H4 (cell line): ENCODE results near the gene CLDN22. TPM values are rescaled to one million over a fixed set of nuclear protein-coding genes. Genes with fewer than 3 reads are reported as not detected.

ENCODE experiments used
- DNase-seq: peaks from one replicate; pipeline ENCODE4 v3.0.0-alpha.2; 2015; ENCODE audit warnings: low spot score
- total RNA-seq: library from RNA; depleted of rRNA; stranded (reverse); fragments of >200 nt; shearing (Covaris generic); gene quantifications from 2 replicates; pipeline ENCODE4 v1.2.3, GENCODE V29; 2014

Gene CLDN22
- total RNA-seq, 1 experiment from 2014 or later: not detected

- no peak for DNase-seq
Observed at GRCh38 chr4:183321516-183321915, 1.4 kb upstream of the CLDN22 start.

- no peak for DNase-seq
Observed at GRCh38 chr4:183321079-183321478, 1.0 kb upstream of the CLDN22 start.

GRCh38 chr4:183318656-183319055 lies 1.4 kb downstream of the CLDN22 start:
- no peak for DNase-seq

DNA sequence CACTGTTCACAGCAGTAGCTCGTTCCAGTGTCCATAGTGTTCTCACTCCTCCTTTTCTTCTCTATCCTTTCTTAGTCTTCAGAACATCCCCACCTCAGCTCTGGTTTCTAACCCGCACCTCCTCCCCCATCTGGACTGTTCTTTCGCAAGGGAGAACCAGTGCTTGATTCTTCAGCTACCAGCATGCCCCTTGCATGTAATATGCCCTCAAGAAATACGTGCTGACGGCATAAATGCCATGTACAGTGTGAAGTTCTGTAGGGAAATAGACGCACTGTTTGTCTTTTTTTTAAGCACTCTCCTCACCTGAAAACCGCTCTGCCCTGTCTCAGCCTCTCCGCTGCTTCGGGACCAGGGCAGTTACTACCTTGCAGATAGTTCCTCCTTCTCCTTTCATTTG lies 5.3 kb downstream of the CLDN22 start:
- no peak for DNase-seq

GRCh38 chr4:183314336-183314735 lies 5.7 kb downstream of the CLDN22 start:
- no peak for DNase-seq

GRCh38 chr4:183312841-183313240 lies 7.2 kb downstream of the CLDN22 start:
- no peak for DNase-seq

DNA sequence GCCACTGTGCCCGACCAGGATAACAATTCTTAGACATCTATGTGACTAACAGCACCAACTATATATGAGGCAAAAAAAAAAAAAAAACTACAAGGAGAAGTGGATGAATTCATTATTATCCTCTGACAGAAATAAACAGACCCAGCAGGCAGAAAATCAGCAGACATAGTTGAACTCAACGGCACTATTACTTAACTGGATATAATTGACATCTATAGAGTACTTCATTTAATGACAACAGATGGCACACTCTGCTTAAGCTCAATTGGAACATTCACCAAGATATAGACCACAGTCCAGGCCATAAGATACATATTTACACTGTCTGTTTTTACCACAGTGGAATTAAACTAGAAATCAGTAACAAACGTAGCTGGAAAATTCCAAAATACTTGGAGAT lies 13.3 kb downstream of the CLDN22 start:
- DNase-seq: no peak

DNA sequence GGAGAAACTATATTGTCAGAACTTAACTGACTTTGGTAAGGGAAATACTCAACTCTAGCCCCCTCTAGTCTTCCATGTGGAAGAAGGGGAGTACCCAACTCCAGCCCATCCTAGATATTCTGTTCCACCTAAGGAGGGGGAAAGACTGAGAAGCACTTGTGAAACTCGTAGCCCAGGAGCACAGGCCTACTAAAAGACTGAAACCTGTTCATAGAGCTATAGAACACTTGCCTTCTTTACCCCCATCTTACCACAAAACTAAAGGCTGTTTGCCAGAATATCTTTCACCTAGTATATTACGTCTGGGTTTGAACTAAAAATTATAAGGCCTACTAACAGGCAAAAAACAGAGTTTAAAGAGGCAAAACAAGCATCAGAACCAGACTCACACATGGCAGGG lies 15.5 kb downstream of the CLDN22 start:
- DNase-seq: no peak

- no peak for DNase-seq
Observed at GRCh38 chr4:183304067-183304466, 16.0 kb downstream of the CLDN22 start.

- DNase-seq: no peak
Observed at GRCh38 chr4:183303301-183303700, 16.8 kb downstream of the CLDN22 start.

- no peak for DNase-seq
Observed at GRCh38 chr4:183300655-183301054, 19.4 kb downstream of the CLDN22 start.

- no peak for DNase-seq
Observed at GRCh38 chr4:183300070-183300469, 20.0 kb downstream of the CLDN22 start.

- no peak for DNase-seq
Observed at GRCh38 chr4:183299464-183299863, 20.6 kb downstream of the CLDN22 start.

- no peak for DNase-seq
Observed at GRCh38 chr4:183297675-183298074, 22.4 kb downstream of the CLDN22 start.

DNA sequence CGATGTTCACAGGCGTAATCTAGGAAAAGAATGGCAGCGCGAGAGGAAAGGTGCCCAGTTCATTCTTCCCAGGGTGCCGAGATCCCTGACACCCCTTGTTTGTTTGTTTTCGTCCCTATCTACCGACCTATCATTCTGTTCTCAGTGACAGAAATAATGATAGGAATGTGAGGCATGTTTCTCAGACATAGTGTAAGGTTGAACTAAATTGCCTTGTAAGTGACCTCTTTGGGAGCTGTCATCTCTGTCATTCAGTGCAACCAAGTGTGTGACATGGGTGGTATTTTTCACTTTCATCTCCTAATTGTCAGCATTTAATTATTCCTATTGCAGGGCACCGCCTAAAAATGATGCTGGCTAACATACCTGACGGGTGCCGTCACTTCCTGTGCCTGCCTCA lies 24.4 kb downstream of the CLDN22 start:
- DNase-seq: no peak

DNA sequence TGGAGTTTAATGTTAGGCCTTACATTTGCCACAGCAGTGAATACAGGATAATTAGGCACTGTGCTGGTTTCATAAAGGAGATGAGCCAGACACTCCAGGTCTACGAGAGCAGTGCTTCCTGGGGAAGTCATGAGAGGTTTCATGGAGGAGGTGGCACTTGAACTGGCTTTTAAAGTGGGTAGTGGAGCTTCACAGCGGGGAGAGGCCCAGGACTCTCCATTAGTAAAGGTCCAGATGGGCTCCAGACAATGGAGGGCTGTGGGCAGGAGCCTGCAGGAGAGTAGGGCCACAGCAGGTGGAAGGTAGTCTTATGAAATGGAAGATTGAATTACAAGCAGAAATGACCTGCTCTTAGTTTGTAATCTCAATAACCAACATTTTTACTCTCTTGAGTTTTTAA lies 29.0 kb downstream of the CLDN22 start:
- DNase-seq: no peak

DNA sequence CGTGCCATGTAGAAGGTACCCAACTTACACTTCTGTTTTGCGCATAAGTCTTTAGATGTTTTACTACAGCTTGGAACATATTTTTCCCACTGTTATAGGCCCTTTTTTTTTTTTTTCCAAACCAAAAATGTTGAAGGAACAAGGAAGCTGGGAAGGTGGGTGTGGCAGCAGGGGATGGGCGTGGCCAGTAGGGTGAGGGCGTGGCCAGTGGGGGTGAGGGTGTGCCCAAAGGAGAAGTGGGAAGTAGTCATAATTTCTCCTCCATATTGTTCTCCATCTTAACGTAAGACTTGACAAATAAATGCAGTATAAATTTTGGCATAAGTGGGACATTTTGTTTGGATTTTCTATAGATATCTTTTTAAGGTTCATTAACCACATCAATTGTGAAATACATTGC lies 30.4 kb downstream of the CLDN22 start:
- DNase-seq: peak; percentile 11

DNA sequence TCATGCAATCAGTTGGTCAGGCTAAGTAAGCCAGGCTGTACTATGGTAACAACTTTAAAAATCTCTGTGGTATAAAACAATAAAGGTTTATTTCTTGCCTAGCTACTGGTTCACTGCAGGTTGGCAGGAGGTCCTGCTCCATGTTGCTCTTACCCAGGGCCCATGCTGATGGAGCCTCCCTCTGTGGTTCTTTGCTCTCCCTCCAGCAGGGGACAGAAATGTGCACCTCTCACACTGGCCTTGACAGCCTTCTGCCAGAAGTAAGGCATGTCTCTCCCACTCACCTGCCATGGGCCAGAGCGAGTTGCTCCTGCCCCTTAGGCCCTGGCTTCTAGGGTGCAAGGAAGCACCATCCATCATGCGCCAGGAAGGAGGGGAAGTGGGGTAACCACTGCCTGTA lies 31.1 kb downstream of the CLDN22 start:
- no peak for DNase-seq

DNA sequence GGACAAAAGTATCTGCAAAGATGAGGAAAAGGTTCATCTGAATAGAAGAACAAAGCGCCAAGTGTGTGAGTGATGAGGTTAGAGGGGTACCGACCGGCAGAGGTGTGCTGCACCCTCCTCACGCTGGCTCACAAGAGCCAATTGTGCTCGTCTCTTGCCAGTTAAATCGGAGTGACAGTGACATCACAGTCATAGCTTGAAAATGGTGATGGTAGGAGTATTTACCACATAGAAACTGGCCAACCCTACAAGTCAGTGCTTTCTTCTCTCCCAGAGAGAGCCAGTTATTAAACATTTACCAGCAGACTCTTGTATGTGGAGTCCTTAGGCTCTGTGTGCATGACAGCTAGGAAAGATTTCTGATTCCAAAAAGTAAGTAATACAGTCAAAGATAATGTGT lies 32.4 kb downstream of the CLDN22 start:
- no peak for DNase-seq

GRCh38 chr4:183287309-183287659 lies 32.8 kb downstream of the CLDN22 start:
- DNase-seq: no peak

- DNase-seq: no peak
Observed at GRCh38 chr4:183286590-183287308, 33.3 kb downstream of the CLDN22 start.

DNA sequence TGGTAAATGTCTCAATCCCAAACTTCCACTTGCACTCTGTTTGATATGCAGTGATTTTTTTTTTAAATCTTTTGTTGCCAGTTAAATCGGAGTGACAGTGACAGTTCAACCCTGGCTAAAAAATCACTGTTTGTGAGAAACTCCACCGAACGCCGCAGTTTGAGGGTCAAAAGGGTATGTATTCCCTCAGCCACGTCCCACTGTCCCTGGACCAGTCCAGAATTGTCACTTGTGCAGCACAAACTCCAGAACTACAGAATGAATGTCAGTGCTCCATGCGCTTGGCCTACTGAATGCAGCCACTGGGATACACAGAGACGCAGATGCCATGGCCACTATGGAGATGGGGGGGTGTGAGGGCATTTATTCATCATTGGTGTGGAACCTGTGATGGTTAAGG lies 34.2 kb downstream of the CLDN22 start:
- DNase-seq: no peak

DNA sequence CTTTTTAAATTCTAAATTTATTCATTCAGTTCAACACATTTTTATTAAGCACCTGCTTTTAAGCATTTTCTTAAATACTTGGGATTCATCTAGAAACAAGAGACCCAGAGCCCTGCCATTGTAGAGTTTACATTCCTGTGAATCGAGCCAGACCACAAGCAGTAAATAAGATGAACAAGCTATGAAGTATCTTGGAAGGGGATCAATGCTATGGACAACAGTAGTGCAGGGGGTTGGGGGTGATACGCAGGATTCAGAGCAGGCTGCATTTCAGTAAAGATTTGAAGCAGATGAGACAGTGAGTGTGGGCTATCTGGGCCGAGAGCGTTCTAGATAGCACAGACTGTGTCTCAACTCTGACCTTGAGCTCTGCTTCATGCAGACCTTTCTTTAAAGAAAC lies 35.1 kb downstream of the CLDN22 start:
- no peak for DNase-seq

DNA sequence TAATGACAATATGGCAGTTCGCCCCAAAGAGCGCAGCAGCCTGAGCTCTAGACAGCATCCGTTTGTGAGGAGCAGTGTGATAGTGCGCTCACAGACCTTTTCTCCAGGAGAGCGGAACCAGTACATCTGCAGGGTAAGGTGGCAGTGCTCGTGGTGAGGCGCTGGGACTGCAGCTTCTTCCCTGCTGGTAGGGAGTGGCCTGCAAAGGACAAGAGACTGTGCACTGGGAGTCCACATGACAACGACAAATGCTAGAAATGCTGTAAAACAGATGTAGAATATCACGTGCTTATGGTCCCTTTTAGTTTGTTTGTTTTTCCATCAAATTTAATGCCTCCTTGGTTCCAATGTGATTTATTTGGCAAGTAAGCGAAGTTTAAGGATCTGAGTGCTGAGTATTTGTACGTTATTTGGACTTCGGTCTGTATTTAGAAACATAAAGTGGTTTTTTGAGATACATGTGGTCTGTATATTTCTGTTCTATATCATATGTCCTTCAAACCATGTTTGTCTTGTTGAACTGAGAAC lies 35.8 kb downstream of the CLDN22 start:
- no peak for DNase-seq
